Measurements from ENCODE around the gene CTNNA2. TPM values are rescaled to one million over a fixed set of nuclear protein-coding genes. Genes with fewer than 3 reads are reported as not detected.
A peak's percentile ranks its signal among the peaks of the same experiment; 100 is the strongest.

Gene CTNNA2
- total RNA-seq, 1 donor from 2014 or later, result 43.5 TPM

DNA sequence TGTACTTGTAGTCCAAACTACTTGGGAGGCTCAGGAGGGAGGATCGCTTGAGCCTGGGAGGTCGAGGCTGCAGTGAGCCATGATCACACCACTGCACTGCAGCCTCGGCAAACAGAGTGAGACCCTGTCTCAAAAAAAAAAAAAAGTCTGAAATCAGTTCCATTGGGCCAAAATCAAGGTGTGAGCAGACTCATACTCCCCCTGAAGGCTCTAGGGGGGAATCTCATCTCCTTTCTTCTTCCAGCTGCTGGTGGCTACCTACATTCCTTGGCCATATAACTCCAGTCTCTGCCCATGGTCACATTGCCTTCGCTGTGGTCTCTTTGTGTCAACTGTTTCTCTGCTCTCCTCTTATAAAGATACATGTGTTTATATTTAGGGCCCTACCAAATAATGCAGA lies 557.7 kb downstream of the CTNNA2 start:
- H4K20me1 ChIP-seq (ENCODE audit: low read depth), result no peaks in the 10 kb centered on the region
- Mint-ChIP-seq H3K4me3 (no peak overlapping the region), H3K27me3 (ENCODE audit: insufficient read depth, low read depth) (no peaks in the 10 kb centered on the region), H3K36me3 (no peaks in the 10 kb centered on the region), H3K4me1 (peaks cover 6% of the 10 kb centered on the region), H3K9me3 (no peaks in the 10 kb centered on the region), H3K27ac (no peak overlapping the region)
- H3K4me2 ChIP-seq, result no peak overlapping the region
- H3K4me1 ChIP-seq, result no peaks in the 10 kb centered on the region
- H3K79me2 ChIP-seq (ENCODE audit: low read depth), result no peaks in the 10 kb centered on the region
- no peak for TF ChIP-seq EZH2 (IDR thresholded peaks at IDR 0.05)
- no peak for TF ChIP-seq EZH2phosphoT487 (IDR thresholded peaks at IDR 0.05)
- TF ChIP-seq CTCF (IDR thresholded peaks at IDR 0.05), result no peak
- no peak for DNase-seq (ENCODE audit: low spot score)
- no peak overlapping the region for H3K9ac ChIP-seq
- no peaks in the 10 kb centered on the region for H3F3A ChIP-seq (ENCODE audit: low read depth)
- no peaks in the 10 kb centered on the region for H3K27me3 ChIP-seq
- H2AFZ ChIP-seq (replicated peaks), result no peak overlapping the region
- no peaks in the 10 kb centered on the region for H3K36me3 ChIP-seq
- H3K9me3 ChIP-seq (ENCODE audit: low read depth), result no peaks in the 10 kb centered on the region
- no peak overlapping the region for H3K4me3 ChIP-seq
- H3K27ac ChIP-seq, result no peak overlapping the region

GRCh38 chr2:80071941-80072340 lies 559.1 kb downstream of the CTNNA2 start:
- H3K4me2 ChIP-seq, result no peak overlapping the region
- no peaks in the 10 kb centered on the region for H3K9me3 ChIP-seq (ENCODE audit: low read depth)
- H3K4me3 ChIP-seq, result no peak overlapping the region
- Mint-ChIP-seq H3K27me3 (ENCODE audit: insufficient read depth, low read depth) (no peaks in the 10 kb centered on the region), H3K36me3 (no peaks in the 10 kb centered on the region), H3K27ac (no peak overlapping the region), H3K4me1 (peaks cover 6% of the 10 kb centered on the region), H3K4me3 (no peak overlapping the region), H3K9me3 (no peaks in the 10 kb centered on the region)
- H3K9ac ChIP-seq, result no peak overlapping the region
- no peaks in the 10 kb centered on the region for H3K36me3 ChIP-seq
- TF ChIP-seq EZH2 (IDR thresholded peaks at IDR 0.05), result no peak
- no peak for TF ChIP-seq EZH2phosphoT487 (IDR thresholded peaks at IDR 0.05)
- TF ChIP-seq CTCF (IDR thresholded peaks at IDR 0.05), result no peak
- no peaks in the 10 kb centered on the region for H3F3A ChIP-seq (ENCODE audit: low read depth)
- no peaks in the 10 kb centered on the region for H4K20me1 ChIP-seq (ENCODE audit: low read depth)
- H3K79me2 ChIP-seq (ENCODE audit: low read depth), result no peaks in the 10 kb centered on the region
- no peak overlapping the region for H2AFZ ChIP-seq (replicated peaks)
- DNase-seq (ENCODE audit: low spot score), result no peak
- H3K27me3 ChIP-seq, result no peaks in the 10 kb centered on the region
- no peaks in the 10 kb centered on the region for H3K4me1 ChIP-seq
- no peak overlapping the region for H3K27ac ChIP-seq

DNA sequence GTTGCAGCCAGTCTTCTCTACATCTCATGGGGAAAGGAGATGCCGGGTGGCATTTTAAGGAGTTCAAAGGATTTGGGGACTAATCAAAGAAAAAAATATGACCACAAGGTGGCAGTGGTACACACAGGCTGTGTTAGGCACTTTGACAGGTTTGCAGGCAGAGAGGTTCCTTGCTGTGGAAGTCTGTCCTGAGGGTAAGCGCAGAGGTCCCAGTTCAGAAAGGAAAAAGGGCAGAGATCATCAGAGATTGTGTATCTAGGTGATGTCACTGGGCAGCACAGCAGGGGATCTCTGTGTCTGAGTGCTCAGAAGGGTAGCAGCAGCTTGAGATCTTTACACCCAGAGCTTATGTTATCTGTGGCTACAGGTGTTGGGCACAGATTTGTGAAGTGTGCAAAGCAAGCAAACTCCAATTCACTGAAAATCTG lies 560.3 kb downstream of the CTNNA2 start:
- H4K20me1 ChIP-seq (ENCODE audit: low read depth), result no peaks in the 10 kb centered on the region
- no peaks in the 10 kb centered on the region for H3K36me3 Mint-ChIP-seq
- H3K4me2 ChIP-seq, result no peak overlapping the region
- H3K27ac ChIP-seq, result no peak overlapping the region
- no peaks in the 10 kb centered on the region for H3F3A ChIP-seq (ENCODE audit: low read depth)
- H3K4me1 Mint-ChIP-seq, result peaks cover 4% of the 10 kb centered on the region
- no peaks in the 10 kb centered on the region for H3K36me3 ChIP-seq
- no peak overlapping the region for H3K4me3 ChIP-seq
- H3K79me2 ChIP-seq (ENCODE audit: low read depth), result no peaks in the 10 kb centered on the region
- H3K9ac ChIP-seq, result no peak overlapping the region
- H3K27me3 ChIP-seq, result no peaks in the 10 kb centered on the region
- no peaks in the 10 kb centered on the region for H3K9me3 ChIP-seq (ENCODE audit: low read depth)
- no peak overlapping the region for H2AFZ ChIP-seq (replicated peaks)
- peak; percentile 83 for DNase-seq (ENCODE audit: low spot score)
- no peak overlapping the region for H3K4me3 Mint-ChIP-seq
- H3K4me1 ChIP-seq, result no peaks in the 10 kb centered on the region
- no peak overlapping the region for H3K27ac Mint-ChIP-seq
- H3K9me3 Mint-ChIP-seq, result no peaks in the 10 kb centered on the region
- TF ChIP-seq EZH2 (IDR thresholded peaks at IDR 0.05) (no peak), CTCF (IDR thresholded peaks at IDR 0.05) (peak; percentile 79)
- H3K27me3 Mint-ChIP-seq (ENCODE audit: insufficient read depth, low read depth), result peaks cover 2% of the 10 kb centered on the region

Measured in neural progenitor cell (in vitro differentiated cells).